Measurements from ENCODE around the gene ECE1. TPM values are rescaled to one million over a fixed set of nuclear protein-coding genes. Genes with fewer than 3 reads are reported as not detected.
A peak's percentile ranks its signal among the peaks of the same experiment; 100 is the strongest.

Gene ECE1
- total and polyA plus RNA-seq, 2 donors (not counting 3 experiments of a cell fraction or from before 2014, with no cell fraction given): 437 to 562 TPM

DNA sequence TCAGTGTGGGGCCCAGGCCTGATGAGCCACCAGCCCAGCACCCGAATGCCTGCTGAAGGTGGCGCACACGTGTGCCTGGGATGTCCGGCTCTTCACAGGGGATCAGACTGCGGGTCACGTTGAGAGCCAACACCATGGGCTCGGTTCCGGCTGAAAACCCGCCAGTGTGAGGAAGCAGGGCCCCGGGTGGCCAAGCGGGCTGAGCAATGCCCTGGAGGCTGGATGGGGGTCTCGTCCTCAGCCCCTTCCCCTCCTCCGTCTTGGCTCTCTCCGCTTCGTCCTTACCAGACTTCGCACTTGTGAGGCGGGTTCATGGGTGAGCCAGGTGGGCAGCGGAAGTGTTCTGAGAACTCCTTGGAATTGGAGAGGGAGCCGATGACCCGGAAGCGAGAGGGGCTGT lies 70.6 kb downstream of the ECE1 start:
- dilution Hi-C loops (cut with MboI; ENCODE audit: extremely low pct_ligation_motif_present, low sequenced_read_pairs): no loop called here
- Histone ChIP-seq H3K4me3 (replicated peaks in 1 of 3; ENCODE audit: insufficient read depth in 1 of 3, low read depth in 1 of 3, low read length in 3 of 3) (no peak overlapping the region), H3K9me3 (replicated peaks; ENCODE audit: control insufficient read depth, insufficient read depth, low read length) (no peaks in the 10 kb centered on the region), H3K27ac (ENCODE audit: insufficient read depth, low read depth, low read length) (no peak overlapping the region), H3K36me3 (ENCODE audit: control insufficient read depth in 2 of 2, extremely low read depth in 1 of 2, insufficient read depth in 2 of 2, low read length in 2 of 2) (peaks cover 16 to 47% of the 10 kb centered on the region in 2 experiments), H2AFZ (ENCODE audit: low read depth, low read length) (no peak overlapping the region), H3K4me2 (ENCODE audit: insufficient read depth, low read length) (no peak overlapping the region), H4K20me1 (replicated peaks; ENCODE audit: control insufficient read depth, extremely low read depth, insufficient read depth, low read length) (no peaks in the 10 kb centered on the region), H3K27me3 (ENCODE audit: control insufficient read depth in 2 of 2, insufficient read depth in 2 of 2, low read length in 2 of 2) (no peaks in the 10 kb centered on the region), H3K9me1 (replicated peaks; ENCODE audit: control insufficient read depth, extremely low read depth, insufficient read depth, low read length) (no peaks in the 10 kb centered on the region), H3K9ac (replicated peaks; ENCODE audit: extremely low read depth, insufficient read depth, low read length) (no peak overlapping the region), H3K4me1 (ENCODE audit: control insufficient read depth, extremely low read depth, insufficient read depth, low read length) (peaks cover 6% of the 10 kb centered on the region), H3K79me2 (ENCODE audit: control insufficient read depth, insufficient read depth, low read length) (no peaks in the 10 kb centered on the region)
- no peak for TF ChIP-seq EZH2 (IDR thresholded peaks at IDR 0.05; ENCODE audit: borderline replicate concordance, low read depth, low read length, severe bottlenecking)
- TF ChIP-seq FOS (IDR thresholded peaks at IDR 0.05; ENCODE audit: borderline replicate concordance, insufficient read depth, low read length): no peak
- TF ChIP-seq, protein P1, sequence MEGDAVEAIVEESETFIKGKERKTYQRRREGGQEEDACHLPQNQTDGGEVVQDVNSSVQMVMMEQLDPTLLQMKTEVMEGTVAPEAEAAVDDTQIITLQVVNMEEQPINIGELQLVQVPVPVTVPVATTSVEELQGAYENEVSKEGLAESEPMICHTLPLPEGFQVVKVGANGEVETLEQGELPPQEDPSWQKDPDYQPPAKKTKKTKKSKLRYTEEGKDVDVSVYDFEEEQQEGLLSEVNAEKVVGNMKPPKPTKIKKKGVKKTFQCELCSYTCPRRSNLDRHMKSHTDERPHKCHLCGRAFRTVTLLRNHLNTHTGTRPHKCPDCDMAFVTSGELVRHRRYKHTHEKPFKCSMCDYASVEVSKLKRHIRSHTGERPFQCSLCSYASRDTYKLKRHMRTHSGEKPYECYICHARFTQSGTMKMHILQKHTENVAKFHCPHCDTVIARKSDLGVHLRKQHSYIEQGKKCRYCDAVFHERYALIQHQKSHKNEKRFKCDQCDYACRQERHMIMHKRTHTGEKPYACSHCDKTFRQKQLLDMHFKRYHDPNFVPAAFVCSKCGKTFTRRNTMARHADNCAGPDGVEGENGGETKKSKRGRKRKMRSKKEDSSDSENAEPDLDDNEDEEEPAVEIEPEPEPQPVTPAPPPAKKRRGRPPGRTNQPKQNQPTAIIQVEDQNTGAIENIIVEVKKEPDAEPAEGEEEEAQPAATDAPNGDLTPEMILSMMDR (IDR thresholded peaks at IDR 0.05; ENCODE audit: extremely low read depth in 1 of 2, insufficient read depth in 1 of 2, low read depth in 1 of 2, low read length in 2 of 2): no peak
- TF ChIP-seq MYC (IDR thresholded peaks at IDR 0.05; ENCODE audit: low read depth, low read length): no peak
- no peak for TF ChIP-seq JUN (IDR thresholded peaks at IDR 0.05; ENCODE audit: borderline replicate concordance, insufficient read depth, insufficient read length, low read depth)
- no peak for TF ChIP-seq GATA2 (IDR thresholded peaks at IDR 0.05; ENCODE audit: insufficient read depth, insufficient read length, low read depth, low read length)
- no peak for TF ChIP-seq POLR2A (IDR thresholded peaks at IDR 0.05; ENCODE audit: low read depth, low read length)
- no peak for TF ChIP-seq MAX (IDR thresholded peaks at IDR 0.05; ENCODE audit: insufficient read depth, insufficient read length)
- TF ChIP-seq POLR2AphosphoS5 (IDR thresholded peaks at IDR 0.05; ENCODE audit: insufficient read depth, low read depth, low read length): no peak
- POLR2A ChIA-PET: no interaction called here
- BruUV-seq (replicated peaks): TSS peak; percentile 26
- CTCF ChIA-PET: interaction anchor here (5.0 kb wide), 1 partner anchor 150 kb away, joined by 59 read pairs; no protein-coding TSS in a partner anchor
- no peak for FAIRE-seq
- no peak for DNase-seq (ENCODE audit: low read depth, low spot score)
- intact Hi-C loops (cut with micrococcal nuclease): no loop called here
